GM12878 (cell line): ENCODE results near the gene DISP2. TPM values are rescaled to one million over a fixed set of nuclear protein-coding genes. Genes with fewer than 3 reads are reported as not detected.

Experiments
- ATF7 ChIP-seq: fragments of 450-650 bp; IDR thresholded peaks from 2 replicates; pipeline ENCODE4 v1.6.1; 2016; ENCODE audit warnings: low read depth, mild to moderate bottlenecking
- CHD2 ChIP-seq: IDR thresholded peaks from 2 replicates; pipeline ENCODE4 v1.6.1; 2011; ENCODE audit warnings: low read depth, low read length, improper control_type of control experiment, borderline replicate concordance
- DPF2 ChIP-seq: fragments of 450-650 bp; IDR thresholded peaks from 2 replicates; pipeline ENCODE4 v1.6.1; 2017; ENCODE audit warnings: mild to moderate bottlenecking
- FOS ChIP-seq: IDR thresholded peaks from 3 replicates; pipeline ENCODE4 v1.6.1; 2011; ENCODE audit warnings: borderline replicate concordance; ENCODE audit not compliant: insufficient read length; ENCODE audit errors: extremely low read depth
- HDGF ChIP-seq: fragments of 450-650 bp; IDR thresholded peaks from 2 replicates; pipeline ENCODE4 v1.6.1; 2016; ENCODE audit warnings: antibody characterized with exemption
- IKZF1 ChIP-seq: fragments of 450-650 bp; conservative IDR thresholded peaks from 2 replicates; pipeline ENCODE4 v1.6.1; 2017; ENCODE audit warnings: antibody characterized with exemption, mild to moderate bottlenecking
- IRF3 ChIP-seq: fragments of 450-650 bp; IDR thresholded peaks from 2 replicates; pipeline ENCODE4 v1.6.1; 2014; ENCODE audit warnings: mild to moderate bottlenecking
- MXI1 ChIP-seq: fragments of 150-350 bp; IDR thresholded peaks from 2 replicates; pipeline ENCODE4 v1.6.1; 2011; ENCODE audit warnings: low read depth, mild to moderate bottlenecking, inconsistent platforms, low read length, improper control_type of control experiment
- NFIC ChIP-seq: IDR thresholded peaks from 2 replicates; pipeline ENCODE4 v1.6.1; 2012; ENCODE audit warnings: low read depth, mild to moderate bottlenecking, inconsistent platforms, low read length, moderate library complexity
- NFYB ChIP-seq: IDR thresholded peaks from 2 replicates; pipeline ENCODE4 v1.6.1; 2011; ENCODE audit warnings: low read depth, mild to moderate bottlenecking, low read length, improper control_type of control experiment, moderate library complexity; ENCODE audit not compliant: insufficient read depth
- NKRF ChIP-seq: fragments of 450-650 bp; conservative IDR thresholded peaks from 2 replicates; pipeline ENCODE4 v1.6.1; 2017; ENCODE audit warnings: mild to moderate bottlenecking, moderate library complexity
- NR2F1 ChIP-seq: fragments of 450-650 bp; conservative IDR thresholded peaks from 2 replicates; pipeline ENCODE4 v1.6.1; 2017; ENCODE audit warnings: mild to moderate bottlenecking
- PAX5 ChIP-seq: IDR thresholded peaks from 2 replicates; pipeline ENCODE4 v1.6.1; 2011; ENCODE audit warnings: low read depth, low read length, borderline replicate concordance
- POLR2A ChIP-seq: IDR thresholded peaks from 2 replicates; pipeline ENCODE4 v1.6.1; 2011; ENCODE audit warnings: low read depth, mild to moderate bottlenecking, low read length
- SIN3A ChIP-seq: IDR thresholded peaks from 2 replicates; pipeline ENCODE4 v1.6.1; 2012; ENCODE audit warnings: low read depth, low read length, improper control_type of control experiment
- SIX5 ChIP-seq: IDR thresholded peaks from 2 replicates; pipeline ENCODE4 v1.6.1; 2011; ENCODE audit warnings: mild to moderate bottlenecking, low read depth, low read length, moderate library complexity; ENCODE audit not compliant: severe bottlenecking
- SP1 ChIP-seq: IDR thresholded peaks from one replicate; pipeline ENCODE4 v1.6.1; 2011; ENCODE audit warnings: low read depth, low read length
- SUPT20H ChIP-seq: IDR thresholded peaks from 2 replicates; pipeline ENCODE4 v1.6.1; 2011; ENCODE audit warnings: low read depth, mild to moderate bottlenecking, low read length, moderate library complexity, borderline replicate concordance; ENCODE audit not compliant: control insufficient read depth
- TAF1 ChIP-seq: IDR thresholded peaks from 2 replicates; pipeline ENCODE4 v1.6.1; 2011; ENCODE audit warnings: mild to moderate bottlenecking, low read depth, low read length, borderline replicate concordance
- TCF3 ChIP-seq: IDR thresholded peaks from 2 replicates; pipeline ENCODE4 v1.6.1; 2012; ENCODE audit warnings: low read depth, mild to moderate bottlenecking, low read length, borderline replicate concordance; ENCODE audit not compliant: insufficient read depth
- USF1 ChIP-seq: IDR thresholded peaks from 2 replicates; pipeline ENCODE4 v1.6.1; 2011; ENCODE audit warnings: borderline replicate concordance, low read depth, mild to moderate bottlenecking, moderate library complexity, mixed read lengths, low read length; ENCODE audit not compliant: insufficient read depth; ENCODE audit errors: extremely low read length
- ZZZ3 ChIP-seq: IDR thresholded peaks from 2 replicates; pipeline ENCODE4 v1.6.1; 2011; ENCODE audit warnings: low read depth; ENCODE audit not compliant: control insufficient read depth, insufficient read length
- polyA plus RNA-seq, 11 experiments: library from polyadenylated mRNA; depleted of rRNA in 4 of 11; unstranded in 6 of 11; stranded (reverse) in 5 of 11; fragments of >200 nt; fragmentation: Nextera tagmentation in 4 of 11; fragmentation: Illumina TruSeq in 1 of 11; extraction: Ambion mirVana in 4 of 11; extraction: Trizol in 1 of 11; gene quantifications; 1 replicate in 1 of 11; 2 replicates in 10 of 11; pipeline versions ENCODE4 v1.2.1 to v1.2.3, GENCODE V29; 2011 to 2016; ENCODE audit warnings: inconsistent platforms in 2 of 11, missing spikeins in 2 of 11, low read depth in 1 of 11
- total RNA-seq, 4 experiments: library from RNA; depleted of rRNA in 3 of 4; stranded (reverse); fragments of >200 nt in 3 of 4; fragmentation: Illumina TruSeq in 1 of 4; extraction: Trizol in 1 of 4; gene quantifications; 2 replicates each; pipeline versions ENCODE4 v1.2.1 to v1.2.3, GENCODE V29; 2013 to 2021
- TF ChIP-seq, protein P1 (sequence below): fragments of 150-350 bp; IDR thresholded peaks from 2 replicates; pipeline ENCODE4 v1.6.1; 2016; ENCODE audit warnings: low read depth, low read length

DISP2 gene
- total and polyA plus RNA-seq, 10 of the 15 experiments (the other 5 are each of a cell fraction or from before 2014, with no cell fraction given) = under 0.01 to 0.20 (median 0.12) TPM; not detected in 7

DNA sequence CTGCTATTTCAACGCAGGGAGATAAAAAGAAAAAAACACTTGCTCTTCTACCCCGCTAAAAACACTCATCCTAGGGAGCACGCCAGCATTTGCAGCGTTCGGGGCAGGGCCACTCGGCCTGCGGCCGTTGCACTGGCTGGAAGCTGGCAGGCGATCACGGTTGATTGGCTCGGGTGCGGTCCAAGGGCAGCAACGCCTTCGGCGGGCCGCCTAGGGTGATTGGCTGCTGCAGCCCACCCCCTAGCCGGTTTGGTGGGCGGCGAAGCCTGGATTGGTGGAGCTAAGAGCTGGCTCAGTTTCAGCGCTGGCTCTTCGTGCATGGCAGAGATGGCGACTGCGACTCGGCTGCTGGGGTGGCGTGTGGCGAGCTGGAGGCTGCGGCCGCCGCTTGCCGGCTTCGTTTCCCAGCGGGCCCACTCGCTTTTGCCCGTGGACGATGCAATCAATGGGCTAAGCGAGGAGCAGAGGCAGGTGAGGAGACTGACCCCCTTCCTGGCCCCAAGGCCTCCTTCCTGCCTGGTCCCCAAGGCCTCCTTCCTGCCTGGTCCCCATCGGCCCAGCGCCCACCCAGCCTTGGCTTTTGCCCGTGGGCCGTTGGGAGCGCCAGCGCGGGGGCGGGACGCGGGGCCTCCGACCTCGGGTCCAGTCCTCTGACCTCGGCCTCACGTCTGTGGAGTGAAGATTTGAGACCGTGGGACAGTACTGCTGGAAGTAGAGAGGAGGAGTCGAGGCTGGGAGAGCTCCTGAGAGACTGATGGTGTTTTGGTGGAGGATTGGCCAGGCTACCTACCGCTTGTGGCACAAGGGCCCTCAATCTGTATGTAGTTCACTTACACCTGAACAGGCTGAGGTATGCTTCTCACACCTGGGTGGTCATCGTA lies 47.7 kb downstream of the DISP2 start, which contains the start of gene IVD (continued):
- TF ChIP-seq, protein P1, sequence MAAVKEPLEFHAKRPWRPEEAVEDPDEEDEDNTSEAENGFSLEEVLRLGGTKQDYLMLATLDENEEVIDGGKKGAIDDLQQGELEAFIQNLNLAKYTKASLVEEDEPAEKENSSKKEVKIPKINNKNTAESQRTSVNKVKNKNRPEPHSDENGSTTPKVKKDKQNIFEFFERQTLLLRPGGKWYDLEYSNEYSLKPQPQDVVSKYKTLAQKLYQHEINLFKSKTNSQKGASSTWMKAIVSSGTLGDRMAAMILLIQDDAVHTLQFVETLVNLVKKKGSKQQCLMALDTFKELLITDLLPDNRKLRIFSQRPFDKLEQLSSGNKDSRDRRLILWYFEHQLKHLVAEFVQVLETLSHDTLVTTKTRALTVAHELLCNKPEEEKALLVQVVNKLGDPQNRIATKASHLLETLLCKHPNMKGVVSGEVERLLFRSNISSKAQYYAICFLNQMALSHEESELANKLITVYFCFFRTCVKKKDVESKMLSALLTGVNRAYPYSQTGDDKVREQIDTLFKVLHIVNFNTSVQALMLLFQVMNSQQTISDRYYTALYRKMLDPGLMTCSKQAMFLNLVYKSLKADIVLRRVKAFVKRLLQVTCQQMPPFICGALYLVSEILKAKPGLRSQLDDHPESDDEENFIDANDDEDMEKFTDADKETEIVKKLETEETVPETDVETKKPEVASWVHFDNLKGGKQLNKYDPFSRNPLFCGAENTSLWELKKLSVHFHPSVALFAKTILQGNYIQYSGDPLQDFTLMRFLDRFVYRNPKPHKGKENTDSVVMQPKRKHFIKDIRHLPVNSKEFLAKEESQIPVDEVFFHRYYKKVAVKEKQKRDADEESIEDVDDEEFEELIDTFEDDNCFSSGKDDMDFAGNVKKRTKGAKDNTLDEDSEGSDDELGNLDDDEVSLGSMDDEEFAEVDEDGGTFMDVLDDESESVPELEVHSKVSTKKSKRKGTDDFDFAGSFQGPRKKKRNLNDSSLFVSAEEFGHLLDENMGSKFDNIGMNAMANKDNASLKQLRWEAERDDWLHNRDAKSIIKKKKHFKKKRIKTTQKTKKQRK = peak; percentile 63
- TF ChIP-seq HDGF = peak; percentile 62; the same call in 1 of the 2 replicates
- peak; percentile 97 for TF ChIP-seq DPF2
- peak; percentile 69 for TF ChIP-seq TAF1
- TF ChIP-seq IRF3 = peak; percentile 84
- TF ChIP-seq SIN3A = peak; percentile 52; the same call in 1 of the 2 replicates
- TF ChIP-seq TCF3 = 0 out of 2 replicates have a peak, but pooled peaks have one; percentile 30
- TF ChIP-seq NKRF = 0 out of 2 replicates have a peak, but pooled peaks have one; percentile 75
- no peak for TF ChIP-seq SUPT20H
- no peak for TF ChIP-seq USF1
- TF ChIP-seq ZZZ3 = no peak
- peak; percentile 86; the same call in 1 of the 2 replicates for TF ChIP-seq PAX5
- no peak for TF ChIP-seq SIX5
- TF ChIP-seq IKZF1 = peak; percentile 59
- TF ChIP-seq NFYB = peak; percentile 97
- 0 out of 2 replicates have a peak, but pooled peaks have one; percentile 16 for TF ChIP-seq ATF7
- peak; percentile 73; the same call in 1 of the 2 replicates for TF ChIP-seq MXI1
- TF ChIP-seq POLR2A = peak; percentile 98
- peak; percentile 96 for TF ChIP-seq SP1
- no peak for TF ChIP-seq NFIC
- peak; percentile 94 for TF ChIP-seq CHD2
- TF ChIP-seq FOS = peak; percentile 66
- peak; percentile 60; the same call in 1 of the 2 replicates for TF ChIP-seq NR2F1
